HEK293 (cell line): ENCODE data around the gene TUBE1.
A peak's percentile ranks its signal among the peaks of the same experiment; 100 is the strongest.

Experiments used
- CTCF ChIA-PET: fragments of 350-600 bp; formaldehyde crosslinking; extraction: SDS; loops from one replicate; lab custom pipeline; 2021; ENCODE audit warnings: antibody characterized with exemption; lab: Yijun Ruan, JAX
- POLR2A ChIA-PET: fragments of 300-600 bp; formaldehyde crosslinking; extraction: SDS; loops from one replicate; lab custom pipeline; 2020; ENCODE audit warnings: antibody characterized with exemption, inconsistent platforms; lab: Yijun Ruan, JAX
- H3K27ac ChIP-seq: fragments of 200-500 bp; sonication (Bioruptor generic); 2 replicates; pipeline ENCODE4 v1.5.1; 2014; ENCODE audit warnings: low read depth, low read length, control low read depth, inconsistent platforms; ENCODE audit errors: extremely low read depth
- H3K36me3 ChIP-seq, 2 experiments: fragments of 200-500 bp in 1 of 2; sonication (Bioruptor generic) in 1 of 2; 1 replicate in 1 of 2; 2 replicates in 1 of 2; pipeline ENCODE4 v1.5.1; 2014 to 2017; ENCODE audit warnings: inconsistent platforms in 2 of 2, low read length in 2 of 2; ENCODE audit not compliant: control insufficient read depth in 2 of 2, insufficient read depth in 1 of 2
- H3K4me1 ChIP-seq: fragments of 200-500 bp; sonication (Bioruptor generic); 2 replicates; pipeline ENCODE4 v1.5.1; 2014; ENCODE audit warnings: mild to moderate bottlenecking, low read length, inconsistent platforms; ENCODE audit not compliant: control insufficient read depth, insufficient read depth
- H3K4me3 ChIP-seq: 2 replicates; pipeline ENCODE4 v1.5.1; 2011; ENCODE audit warnings: low read depth, mild to moderate bottlenecking, control low read depth, low read length, moderate library complexity
- H3K9me3 ChIP-seq: fragments of 200-500 bp; sonication (Bioruptor generic); 2 replicates; pipeline ENCODE4 v1.5.1; 2014; ENCODE audit warnings: low read depth, low read length, inconsistent platforms; ENCODE audit not compliant: control insufficient read depth, insufficient read depth
- GLIS1 ChIP-seq: fragments of 450-650 bp; formaldehyde crosslinking; IDR thresholded peaks from 2 replicates; pipeline ENCODE4 v1.5.1; 2016; ENCODE audit warnings: missing biosample characterization, missing genetic modification characterization
- GLIS2 ChIP-seq: fragments of 450-650 bp; formaldehyde crosslinking; IDR thresholded peaks from 2 replicates; pipeline ENCODE4 v1.5.1; 2016; ENCODE audit warnings: missing biosample characterization, missing genetic modification characterization
- PRDM1 ChIP-seq: fragments of 450-650 bp; formaldehyde crosslinking; IDR thresholded peaks from 2 replicates; pipeline ENCODE4; 2016; ENCODE audit warnings: missing biosample characterization, missing genetic modification characterization
- RBAK ChIP-seq: fragments of 450-650 bp; formaldehyde crosslinking; IDR thresholded peaks from 2 replicates; pipeline ENCODE4 v1.5.1; 2016; ENCODE audit warnings: missing biosample characterization, missing genetic modification characterization
- ZBTB1 ChIP-seq: fragments of 450-650 bp; formaldehyde crosslinking; IDR thresholded peaks from 2 replicates; pipeline ENCODE4 v1.5.1; 2016; ENCODE audit warnings: missing biosample characterization, missing genetic modification characterization
- ZBTB49 ChIP-seq: fragments of 450-650 bp; formaldehyde crosslinking; IDR thresholded peaks from 2 replicates; pipeline ENCODE4 v1.5.1; 2016; ENCODE audit warnings: missing biosample characterization, missing genetic modification characterization, low read depth
- ZFHX2 ChIP-seq: fragments of 450-650 bp; formaldehyde crosslinking; conservative IDR thresholded peaks from 2 replicates; pipeline ENCODE4 v1.5.1; 2016; ENCODE audit warnings: missing biosample characterization, missing genetic modification characterization
- ZIC2 ChIP-seq: fragments of 450-650 bp; formaldehyde crosslinking; IDR thresholded peaks from 2 replicates; pipeline ENCODE4 v1.5.1; 2016; ENCODE audit warnings: missing biosample characterization, missing genetic modification characterization
- ZNF140 ChIP-seq: fragments of 450-650 bp; formaldehyde crosslinking; IDR thresholded peaks from 2 replicates; pipeline ENCODE4 v1.5.1; 2016; ENCODE audit warnings: missing biosample characterization, missing genetic modification characterization
- ZNF155 ChIP-seq: fragments of 450-650 bp; formaldehyde crosslinking; IDR thresholded peaks from 2 replicates; pipeline ENCODE4 v1.5.1; 2016; ENCODE audit warnings: missing biosample characterization, missing genetic modification characterization
- ZNF266 ChIP-seq: fragments of 450-650 bp; formaldehyde crosslinking; IDR thresholded peaks from 2 replicates; pipeline ENCODE4 v1.5.1; 2016; ENCODE audit warnings: missing biosample characterization, missing genetic modification characterization, low read depth
- ZNF280C ChIP-seq: fragments of 450-650 bp; formaldehyde crosslinking; IDR thresholded peaks from 2 replicates; pipeline ENCODE4 v1.5.1; 2016; ENCODE audit warnings: missing biosample characterization, missing genetic modification characterization
- ZNF366 ChIP-seq: fragments of 450-650 bp; formaldehyde crosslinking; conservative IDR thresholded peaks from 2 replicates; pipeline ENCODE4 v1.5.1; 2016; ENCODE audit warnings: missing biosample characterization, missing genetic modification characterization
- ZNF37A ChIP-seq: fragments of 450-650 bp; IDR thresholded peaks from 2 replicates; pipeline ENCODE4 v1.5.1; 2018; ENCODE audit warnings: missing biosample characterization, missing genetic modification characterization
- ZNF423 ChIP-seq: fragments of 450-650 bp; formaldehyde crosslinking; IDR thresholded peaks from 2 replicates; pipeline ENCODE4 v1.5.1; 2016; ENCODE audit warnings: missing biosample characterization, missing genetic modification characterization
- ZNF544 ChIP-seq: fragments of 450-650 bp; formaldehyde crosslinking; IDR thresholded peaks from 2 replicates; pipeline ENCODE4 v1.5.0; 2017; ENCODE audit warnings: missing biosample characterization, missing genetic modification characterization
- ZNF558 ChIP-seq: fragments of 450-650 bp; formaldehyde crosslinking; IDR thresholded peaks from 2 replicates; pipeline ENCODE4 v1.5.1; 2016; ENCODE audit warnings: missing biosample characterization, missing genetic modification characterization
- ZNF791 ChIP-seq: fragments of 450-650 bp; formaldehyde crosslinking; IDR thresholded peaks from 2 replicates; pipeline ENCODE4 v1.5.1; 2016; ENCODE audit warnings: missing biosample characterization, missing genetic modification characterization
- ZXDB ChIP-seq: fragments of 450-650 bp; formaldehyde crosslinking; IDR thresholded peaks from 2 replicates; pipeline ENCODE4 v1.5.1; 2016; ENCODE audit warnings: missing biosample characterization, missing genetic modification characterization

TUBE1 gene

DNA sequence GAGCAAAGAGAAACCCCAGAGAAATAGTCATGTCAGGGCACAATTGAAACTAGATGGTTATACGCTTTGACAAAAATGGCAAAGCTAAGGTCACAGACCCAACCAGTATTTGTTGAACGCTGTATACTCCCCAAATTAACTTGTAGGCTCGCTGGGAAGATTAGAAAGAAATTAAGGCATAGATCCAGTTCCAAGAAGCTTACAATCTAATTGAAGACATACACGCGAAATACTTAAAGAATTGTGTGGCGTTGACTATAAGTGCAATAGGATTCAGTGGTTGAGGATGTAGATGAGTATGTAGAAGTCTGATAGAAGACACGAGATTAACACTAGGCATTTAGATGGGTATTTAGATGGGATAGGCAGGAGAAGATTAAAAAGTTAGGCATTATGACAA, 634 bp upstream of the TUBE1 start:
- Histone ChIP-seq H3K4me1 (peaks cover 4% of the 10 kb centered on the region; the same call in 1 of the 2 replicates), H3K9me3 (no peaks in the 10 kb centered on the region), H3K27ac (no peak overlapping the region; the same call in 1 of the 2 replicates), H3K36me3 (peaks cover 0 to 24% of the 10 kb centered on the region in 2 experiments; a peak in 2 of 3 replicates), H3K4me3 (peak overlapping the region; percentile 83)
- TF ChIP-seq ZNF155 (tag by site-specific recombination), result no peak
- TF ChIP-seq ZBTB49, result no peak
- no peak for TF ChIP-seq ZNF558 (tag by site-specific recombination)
- no peak for TF ChIP-seq ZBTB1
- no peak for TF ChIP-seq ZNF544 (tag by site-specific recombination)
- TF ChIP-seq GLIS2, result no peak
- no peak for TF ChIP-seq PRDM1 (tag by site-specific recombination)
- TF ChIP-seq RBAK (tag by site-specific recombination), result no peak
- ChIA-PET CTCF (interaction anchor here (0.6 to 3.7 kb wide), 15 partner anchors 8 to 1380 kb away, joined by 3 to 32 read pairs (median 4); no protein-coding TSS in a partner anchor), POLR2A (interaction anchor here (0.6 to 1.8 kb wide), 17 partner anchors 12 to 829 kb away, joined by 3 to 8 read pairs (median 3); partner anchors contain the start of genes FYN and LAMA4)

GRCh38 chr6:112086744-112087135, 542 bp downstream of the TUBE1 start:
- Histone ChIP-seq H3K27ac (peak overlapping the region; percentile 76), H3K4me3 (peak overlapping the region; percentile 83), H3K36me3 (peaks cover 0 to 26% of the 10 kb centered on the region in 2 experiments; a peak in 2 of 3 replicates), H3K4me1 (peaks cover 4% of the 10 kb centered on the region; the same call in 1 of the 2 replicates), H3K9me3 (no peaks in the 10 kb centered on the region)
- TF ChIP-seq ZNF366 (tag by site-specific recombination) (0 out of 2 replicates have a peak, but pooled peaks have one; percentile 26), ZNF558 (tag by site-specific recombination) (no peak), ZFHX2 (tag by site-specific recombination) (no peak), ZNF37A (tag by site-specific recombination) (no peak), ZXDB (tag by site-specific recombination) (no peak), ZNF791 (tag by site-specific recombination) (no peak), GLIS1 (tag by site-specific recombination) (0 out of 2 replicates have a peak, but pooled peaks have one; percentile 8), ZIC2 (no peak), ZNF280C (no peak)
- CTCF ChIA-PET, result interaction anchor here (0.6 to 3.7 kb wide), 26 partner anchors 9 to 1637 kb away, joined by 3 to 32 read pairs (median 4); no protein-coding TSS in a partner anchor
- POLR2A ChIA-PET, result interaction anchor here (0.6 to 1.8 kb wide), 11 partner anchors 23 to 1413 kb away, joined by 3 to 8 read pairs (median 3); partner anchors contain the start of gene FYN

DNA sequence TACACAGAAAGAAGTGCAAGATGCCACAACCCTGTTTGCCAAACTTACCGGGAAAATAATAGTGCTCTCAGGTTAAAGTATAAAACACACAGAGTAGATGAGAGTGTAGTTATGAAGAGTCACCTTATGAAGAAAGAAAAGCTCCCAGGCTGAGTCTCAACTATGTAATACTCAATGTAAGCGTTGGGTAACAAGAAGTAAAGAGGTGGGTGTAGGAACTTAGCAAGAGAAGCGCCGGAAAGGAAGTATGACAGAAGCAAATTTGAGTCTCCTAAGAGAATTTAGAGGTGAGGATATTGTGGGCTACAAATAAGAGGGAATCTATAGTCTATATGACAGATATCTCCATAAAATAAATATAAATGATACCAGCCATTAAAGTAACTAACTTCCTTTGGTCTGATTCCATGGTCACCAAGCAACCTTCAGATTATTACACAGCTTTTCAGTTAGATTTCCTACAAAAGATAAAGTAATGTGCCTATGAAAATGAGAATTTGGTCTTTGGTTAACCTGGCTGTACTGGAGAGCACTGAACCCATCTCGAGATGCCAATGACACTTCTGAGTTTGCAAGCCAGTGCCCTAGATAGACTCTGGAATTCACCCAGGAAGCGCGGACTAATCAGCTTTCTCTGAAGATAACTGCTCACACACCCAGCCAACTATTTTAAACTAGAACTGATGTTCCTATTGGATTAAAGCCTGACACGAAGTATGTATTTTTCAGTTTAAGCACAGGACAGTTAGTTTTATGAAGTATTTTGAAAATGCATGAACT, 1.8 kb downstream of the TUBE1 start:
- TF ChIP-seq ZNF266 (tag by site-specific recombination) (no peak), ZNF140 (no peak), ZNF423 (tag by site-specific recombination) (no peak)
- ChIA-PET POLR2A (no interaction called here), CTCF (interaction anchor here (0.7 to 3.7 kb wide), 13 partner anchors 11 to 479 kb away, joined by 3 to 32 read pairs (median 3); no protein-coding TSS in a partner anchor)
- no peak overlapping the region for H3K27ac ChIP-seq
- peaks cover 4% of the 10 kb centered on the region; the same call in 1 of the 2 replicates for H3K4me1 ChIP-seq
- no peak overlapping the region for H3K4me3 ChIP-seq
- peaks cover 2 to 34% of the 10 kb centered on the region in 2 experiments; a peak in 2 of 3 replicates for H3K36me3 ChIP-seq
- no peaks in the 10 kb centered on the region for H3K9me3 ChIP-seq
